Mucosa of descending colon (tissue), 3 donors: Measurements from ENCODE around the gene MINAR1. TPM values are rescaled to one million over a fixed set of nuclear protein-coding genes. Genes with fewer than 3 reads are reported as not detected.
A peak's percentile ranks its signal among the peaks of the same experiment; 100 is the strongest.

Source experiments
- ATAC-seq: fragments of 200-7000 bp; cut with Tn5 transposase; one replicate; pipeline ENCODE4 v1.9.1; 2020; ENCODE audit warnings: mild to moderate bottlenecking, moderate library complexity
- DNase-seq, 3 donors: peaks; one replicate each; pipeline ENCODE4 v3.0.0-alpha.2; 2020
- H3K36me3 ChIP-seq: fragments of 200-600 bp; one replicate; pipeline ENCODE4 v1.8.0; 2021; ENCODE audit warnings: low read depth, mild to moderate bottlenecking
- H3K4me1 ChIP-seq: fragments of 200-600 bp; one replicate; pipeline ENCODE4 v1.8.0; 2021; ENCODE audit warnings: low read depth, mild to moderate bottlenecking
- H3K4me3 ChIP-seq: fragments of 200-600 bp; one replicate; pipeline ENCODE4 v1.8.0; 2021; ENCODE audit warnings: mild to moderate bottlenecking
- H3K9me3 ChIP-seq: fragments of 200-600 bp; one replicate; pipeline ENCODE4 v1.8.0; 2021; ENCODE audit warnings: mild to moderate bottlenecking
- CTCF ChIP-seq: fragments of 200-600 bp; IDR thresholded peaks from one replicate; pipeline ENCODE4 v1.8.0; 2022; ENCODE audit warnings: antibody characterized with exemption, mild to moderate bottlenecking
- intact Hi-C, 2 donors: fragments of 100-400 bp; cut with DNase I in 1 of 2; cut with micrococcal nuclease in 1 of 2; formaldehyde crosslinking; loops; one replicate each; pipeline versions ENCODE4 v1.11.0 to v1.11.1; 2022; cut with DNase I, micrococcal nuclease
- long read RNA-seq, 2 donors: library from polyadenylated mRNA; unstranded; transcript quantifications; one replicate each; pipeline ENCODE4 v2.0.0, GENCODE V29; 2019 to 2021
- total RNA-seq, 3 donors: library from RNA; stranded (reverse); fragmentation: NEBNext Ultra II Directional in 2 of 3; extraction: Animal tissue kit (Norgen Biotek cat#: 25700) in 2 of 3; gene quantifications; one replicate each; pipeline versions ENCODE4 v1.2.1 to v1.2.4, GENCODE V29; 2021 to 2023
- donor health status: DM: no; HTN: no; CAD: no; lungs with moderate emphysema.
- donor health status: DM: no; HTN: no; CAD: no.
- donor health status: DM: no; HTN: yes; CAD: no.

The MINAR1 gene
- total RNA-seq, result under 1 TPM; 0.24 to 0.26 (median 0.25) TPM
- long read RNA-seq, donor 1, result 0 reads
- long read RNA-seq, donor 2, result 0 reads

- ATAC-seq, result peak; percentile 57
- Histone ChIP-seq H3K4me1 (peaks cover 14% of the 10 kb centered on the region), H3K36me3 (no peaks in the 10 kb centered on the region), H3K9me3 (no peaks in the 10 kb centered on the region), H3K4me3 (no peak within 1 kb of the TSS)
- no peak for TF ChIP-seq CTCF
- intact Hi-C loops, result no loop called here
- DNase-seq, result peak in 2 of 3 donors; percentile 6 to 35
These were observed at the start of gene MINAR1 for GRCh38 chr15:79431636-79432344. Gene MINAR1, plus strand, starts transcription at chr15:79432336. Its CDS starts 23,812 bp downstream, at chr15:79456148.

- H3K4me1 ChIP-seq, result no peaks in the 10 kb centered on the region
- DNase-seq, result no peak
- no peak for ATAC-seq
- no peak for TF ChIP-seq CTCF
- intact Hi-C loops, result no loop called here
- H3K4me3 ChIP-seq, result no peak overlapping the region
- no peaks in the 10 kb centered on the region for H3K9me3 ChIP-seq
- H3K36me3 ChIP-seq, result no peaks in the 10 kb centered on the region
These were observed 37.9 kb upstream of the MINAR1 start for GRCh38 chr15:79394231-79394630.

GRCh38 chr15:79396850-79397249, 35.3 kb upstream of the MINAR1 start:
- Histone ChIP-seq H3K4me1 (no peaks in the 10 kb centered on the region), H3K36me3 (no peaks in the 10 kb centered on the region), H3K4me3 (no peak overlapping the region), H3K9me3 (no peaks in the 10 kb centered on the region)
- TF ChIP-seq CTCF, result no peak
- DNase-seq, result no peak
- ATAC-seq, result no peak
- intact Hi-C loops, result no loop called here

- H3K36me3 ChIP-seq, result no peaks in the 10 kb centered on the region
- no peak overlapping the region for H3K4me3 ChIP-seq
- no peaks in the 10 kb centered on the region for H3K9me3 ChIP-seq
- no peak for TF ChIP-seq CTCF
- ATAC-seq (no peak), DNase-seq (no peak)
- H3K4me1 ChIP-seq, result no peaks in the 10 kb centered on the region
- intact Hi-C loops, result no loop called here
These were observed 34.7 kb upstream of the MINAR1 start for GRCh38 chr15:79397269-79397910.

GRCh38 chr15:79399606-79400005, 32.5 kb upstream of the MINAR1 start:
- Histone ChIP-seq H3K36me3 (no peaks in the 10 kb centered on the region), H3K4me3 (no peak overlapping the region), H3K4me1 (no peaks in the 10 kb centered on the region), H3K9me3 (no peaks in the 10 kb centered on the region)
- DNase-seq (no peak), ATAC-seq (no peak)
- no peak for TF ChIP-seq CTCF
- intact Hi-C loops, result no loop called here
